ENCODE results near the gene SLC9A3.
"Not testable (repeated sequence)": the region's sequence is repeated elsewhere in the genome, so short reads cannot be mapped to it uniquely, and the experiment has no call there.

SLC9A3 gene

GRCh38 chr5:490116-491106, 33.8 kb downstream of the SLC9A3 start:
- DNase-seq (ENCODE audit: low read depth in 2 of 2): no peak
- no peak overlapping the region for H3K4me3 ChIP-seq (replicated peaks in 1 of 2; ENCODE audit: low read depth in 2 of 2, low read length in 2 of 2)
- no peak for TF ChIP-seq CTCF (IDR thresholded peaks at IDR 0.05; ENCODE audit: low read depth, low read length)

DNA sequence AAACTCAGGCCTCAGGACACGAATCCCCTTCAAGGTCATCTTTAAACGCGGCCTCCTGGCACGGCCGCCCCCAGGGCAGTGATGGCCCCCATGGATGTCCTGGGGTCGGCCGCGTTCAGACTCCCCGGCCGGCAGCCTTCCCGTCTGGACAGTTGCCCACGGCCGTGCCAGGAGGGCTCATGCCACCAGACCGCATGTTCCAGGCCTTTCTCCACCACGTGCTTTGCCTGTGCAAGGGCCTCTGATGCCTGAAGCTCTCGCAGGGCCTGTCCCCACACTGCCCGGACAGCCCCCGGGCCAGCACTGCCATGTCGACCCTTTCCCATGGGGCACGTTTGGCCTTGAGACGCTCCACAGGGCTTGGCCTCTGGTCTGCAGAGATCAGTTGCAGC, 34.6 kb downstream of the SLC9A3 start:
- H3K4me3 ChIP-seq (replicated peaks in 1 of 2; ENCODE audit: low read depth in 2 of 2, low read length in 2 of 2): no peak overlapping the region
- no peak for DNase-seq (ENCODE audit: low read depth in 2 of 2)
- TF ChIP-seq CTCF (IDR thresholded peaks at IDR 0.05; ENCODE audit: low read depth, low read length): no peak

DNA sequence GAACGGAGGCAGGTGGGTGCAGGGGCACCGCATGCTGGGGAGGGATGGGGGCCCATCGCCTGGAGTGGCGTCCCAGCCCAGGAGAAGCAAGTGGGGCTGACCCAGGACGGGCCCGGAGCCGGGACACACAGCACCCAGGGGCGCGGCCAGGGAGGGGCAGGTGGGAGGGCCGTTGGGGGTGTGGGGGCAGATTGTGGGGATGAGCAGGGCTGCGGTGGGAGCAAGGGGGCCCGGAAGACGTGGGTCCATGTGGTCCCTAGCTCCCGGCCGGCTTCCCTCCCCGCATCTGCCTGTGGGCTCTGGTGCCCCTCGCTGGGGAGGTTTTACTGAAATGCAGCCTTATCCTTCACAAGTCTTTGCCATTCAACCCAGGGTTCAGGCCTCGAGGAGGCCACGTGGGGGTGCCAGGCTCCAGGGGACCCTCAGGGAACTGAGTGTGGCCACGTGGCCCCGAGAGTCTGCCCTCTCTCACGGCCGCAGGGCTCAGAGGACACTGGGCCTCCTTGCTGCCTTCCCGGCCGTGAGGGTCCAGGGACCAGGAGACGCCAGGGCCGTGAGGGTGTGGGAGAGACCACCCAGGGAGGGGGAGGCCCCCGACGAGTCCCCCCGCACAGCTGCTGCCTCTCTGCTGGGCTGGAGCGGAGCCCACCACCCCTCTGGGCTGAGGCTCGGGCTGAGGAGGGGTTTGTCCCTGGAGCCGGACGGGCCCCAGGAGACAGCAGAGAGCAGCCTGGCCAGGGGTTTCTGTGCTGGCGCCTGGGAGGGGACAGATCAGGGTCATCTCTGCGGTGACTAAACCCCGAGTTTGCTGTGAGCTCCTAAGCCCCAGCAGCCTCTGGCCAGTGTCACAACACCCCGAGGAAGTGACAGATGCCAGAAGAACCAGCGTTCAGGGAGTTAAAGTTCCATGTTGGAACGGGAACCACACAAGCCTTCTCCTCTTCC, 35.2 kb downstream of the SLC9A3 start:
- no peak for DNase-seq (ENCODE audit: low read depth in 2 of 2)
- TF ChIP-seq CTCF (IDR thresholded peaks at IDR 0.05; ENCODE audit: low read depth, low read length): no peak

DNA sequence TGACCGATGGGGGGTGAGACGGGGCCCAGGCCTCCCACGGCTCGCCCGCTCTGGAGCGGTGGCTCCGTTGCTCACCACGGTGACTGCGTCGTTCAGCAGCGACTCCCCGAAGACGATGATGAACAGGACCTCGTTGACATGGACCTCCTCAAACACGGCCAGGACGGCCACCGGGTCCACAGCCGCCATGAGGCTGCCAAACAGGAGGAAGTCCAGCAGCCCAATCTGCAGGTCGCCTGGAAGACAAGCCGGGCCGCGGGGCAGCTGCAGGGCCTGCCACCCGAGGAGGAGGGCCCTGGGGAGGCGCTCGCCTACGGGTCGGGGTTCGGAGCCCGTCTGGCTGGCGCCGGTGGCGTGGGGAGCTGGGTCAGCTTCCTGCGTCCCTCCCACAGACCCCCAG, 36.0 kb downstream of the SLC9A3 start:
- no peak for TF ChIP-seq CTCF (IDR thresholded peaks at IDR 0.05; ENCODE audit: low read depth, low read length)
- DNase-seq (ENCODE audit: low read depth in 2 of 2): no peak
- H3K4me3 ChIP-seq (replicated peaks in 1 of 2; ENCODE audit: low read depth in 2 of 2, low read length in 2 of 2): no peak overlapping the region

More for the DNA sequence above, 35.2 kb downstream of the SLC9A3 start:
- H3K4me3 ChIP-seq (replicated peaks in 1 of 2; ENCODE audit: low read depth in 2 of 2, low read length in 2 of 2): no peak overlapping the region

DNA sequence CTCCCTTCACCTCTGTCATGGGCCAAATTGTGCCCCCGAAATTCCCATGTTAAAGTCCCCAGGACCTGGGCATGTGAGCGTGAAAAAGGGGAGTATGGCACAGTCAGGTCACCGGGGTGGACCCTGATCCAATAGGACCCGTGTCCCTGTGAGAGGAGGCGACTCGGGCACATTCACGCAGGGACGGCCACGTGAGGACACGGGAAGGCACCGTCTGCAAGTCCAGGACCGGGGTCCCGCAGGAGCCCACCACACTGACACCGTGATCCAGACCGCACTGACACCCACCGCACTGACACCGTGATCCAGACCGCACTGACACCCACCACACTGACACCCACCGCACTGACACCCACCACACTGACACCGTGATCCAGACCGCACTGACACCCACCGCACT, 37.7 kb downstream of the SLC9A3 start:
- DNase-seq (ENCODE audit: low read depth in 2 of 2); H3K4me3 ChIP-seq (replicated peaks in 1 of 2; ENCODE audit: low read depth in 2 of 2, low read length in 2 of 2): not testable (repeated sequence)

DNA sequence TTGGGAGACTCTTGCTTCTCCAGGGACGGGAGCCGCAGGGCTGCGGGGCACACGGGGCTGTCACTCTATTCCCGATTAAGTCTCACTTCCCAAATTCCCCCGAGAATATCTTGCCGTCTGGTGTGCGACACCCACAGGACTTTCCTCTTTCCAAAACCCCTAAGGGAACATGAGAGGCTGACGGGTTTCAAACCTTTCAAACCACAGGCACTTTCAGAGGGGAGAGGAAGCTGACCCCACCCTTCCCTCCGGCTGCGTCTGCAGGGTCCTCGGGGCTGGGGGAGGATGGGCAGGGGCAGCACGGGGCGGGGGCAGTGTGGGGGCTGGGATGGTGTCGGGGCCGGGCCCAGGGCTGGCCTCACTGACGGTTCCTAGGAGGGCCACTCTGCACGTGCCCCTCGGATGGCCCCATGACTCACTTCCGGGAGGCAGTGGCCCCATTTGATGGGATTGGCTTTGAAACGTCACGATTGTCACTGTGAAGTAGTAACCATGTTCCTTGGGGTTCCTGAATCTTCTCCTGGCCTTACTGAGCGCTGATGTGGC, 38.2 kb downstream of the SLC9A3 start:
- no peak for TF ChIP-seq CTCF (IDR thresholded peaks at IDR 0.05; ENCODE audit: low read depth, low read length)
- DNase-seq (ENCODE audit: low read depth in 2 of 2): no peak
- H3K4me3 ChIP-seq (replicated peaks in 1 of 2; ENCODE audit: low read depth in 2 of 2, low read length in 2 of 2): no peak overlapping the region
